Measurements from ENCODE around the gene RNF31. TPM values are rescaled to one million over a fixed set of nuclear protein-coding genes. Genes with fewer than 3 reads are reported as not detected.
"Not testable (repeated sequence)": the region's sequence is repeated elsewhere in the genome, so short reads cannot be mapped to it uniquely, and the experiment has no call there.

RNF31 gene
- total RNA-seq, 1 donor from 2014 or later = 77.5 TPM

DNA sequence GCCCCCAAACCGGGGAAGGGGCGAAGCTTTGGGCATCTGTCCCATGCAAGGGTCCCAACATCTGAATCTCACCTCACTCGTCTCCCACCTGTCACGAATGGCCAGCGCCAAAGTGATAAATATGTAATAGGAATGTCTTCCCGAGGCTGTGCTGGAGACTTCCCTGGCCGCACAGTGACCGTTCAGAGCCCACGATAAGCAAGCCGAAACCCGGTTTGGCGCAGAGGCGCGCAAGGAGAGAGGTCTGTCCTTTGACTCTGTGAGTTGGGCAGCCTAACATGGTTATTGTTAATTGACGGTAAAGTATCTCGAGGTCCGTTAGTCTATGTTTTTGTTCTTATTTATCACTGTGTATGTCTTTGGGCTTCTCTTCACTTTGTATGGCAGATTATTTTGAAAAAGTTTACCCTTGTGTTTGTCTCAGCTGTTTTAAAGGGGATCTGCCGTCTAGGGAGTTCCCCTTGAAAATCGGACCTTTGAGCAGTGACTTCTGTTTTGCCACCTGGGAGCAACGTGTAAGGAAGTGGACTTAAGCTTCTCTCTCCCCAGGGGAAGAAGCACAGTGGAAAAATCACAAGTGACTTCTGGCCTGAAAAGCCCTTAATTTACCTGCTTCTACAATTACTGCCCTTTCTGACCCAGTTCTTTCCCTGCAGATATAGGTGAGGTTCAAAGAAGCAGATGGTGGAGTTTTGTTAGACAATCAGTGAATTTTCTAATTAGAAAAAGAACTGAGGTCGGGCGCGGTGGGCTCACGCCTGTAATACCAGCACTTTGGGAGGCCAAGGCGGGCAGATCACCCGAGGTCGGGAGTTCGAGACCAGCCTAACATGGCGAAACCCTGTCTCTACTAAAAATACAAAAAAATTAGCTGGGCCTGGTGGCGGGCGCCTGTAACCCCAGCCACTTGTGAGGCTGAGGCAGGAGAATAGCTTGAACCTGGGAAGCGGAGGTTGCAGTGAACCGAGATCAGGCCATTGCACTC is 49.1 kb downstream of the RNF31 start:
- no peak for DNase-seq (ENCODE audit: extremely low read depth, low read depth, low spot score)

DNA sequence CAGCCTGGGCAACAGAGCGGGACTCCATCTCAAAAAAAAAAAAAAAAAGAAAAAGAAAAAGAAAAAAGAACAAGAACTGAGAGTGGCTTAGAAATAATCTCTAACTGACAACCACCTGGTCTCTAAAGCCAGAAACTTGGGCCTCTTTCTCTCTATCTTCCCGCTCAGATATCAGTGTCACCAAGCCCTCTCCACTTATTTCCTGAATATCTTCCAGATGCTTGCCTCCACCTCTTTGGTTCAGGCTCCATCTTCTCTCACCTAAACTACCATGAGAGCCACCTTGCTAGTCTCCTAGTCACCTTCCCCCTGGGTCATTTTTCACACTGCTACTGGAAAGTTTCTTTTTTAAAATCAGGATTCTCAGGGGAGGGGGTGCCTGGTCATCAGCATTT is 49.8 kb downstream of the RNF31 start:
- DNase-seq (ENCODE audit: extremely low read depth, low read depth, low spot score) = no peak

DNA sequence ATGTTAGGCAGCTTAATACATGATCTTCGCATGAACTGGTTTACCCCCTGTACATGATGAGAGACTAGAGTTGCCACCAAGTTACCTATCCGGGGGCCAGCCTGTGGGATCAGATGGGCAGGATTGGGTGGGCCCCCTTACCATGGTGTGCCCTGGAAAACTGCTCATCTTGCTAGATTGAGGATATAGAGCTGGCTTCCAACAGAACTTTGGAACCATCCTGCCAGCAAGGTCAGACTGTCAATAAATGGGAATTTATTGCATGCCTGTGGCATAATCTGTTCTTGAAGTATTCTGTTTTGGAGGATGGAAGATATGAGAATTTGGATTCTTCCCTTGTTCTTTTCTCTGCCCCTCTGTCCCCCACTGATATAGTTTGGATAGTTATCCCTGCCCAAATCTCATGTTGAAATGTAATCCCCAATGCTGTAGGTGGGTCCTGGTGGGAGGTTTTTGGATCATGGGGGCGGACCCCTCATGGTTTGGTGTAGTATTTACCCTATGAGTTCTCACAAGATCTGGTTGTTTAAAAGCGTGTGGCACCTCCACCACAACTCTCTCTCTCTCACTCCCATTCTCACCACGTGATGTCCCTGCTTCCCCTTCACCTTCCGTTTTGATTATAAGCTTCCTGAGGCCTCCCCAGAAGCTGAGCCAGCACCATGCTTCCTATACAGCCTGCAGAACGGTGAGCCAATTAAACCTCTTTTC is 51.7 kb downstream of the RNF31 start:
- no peak for DNase-seq (ENCODE audit: extremely low read depth, low read depth, low spot score)

DNA sequence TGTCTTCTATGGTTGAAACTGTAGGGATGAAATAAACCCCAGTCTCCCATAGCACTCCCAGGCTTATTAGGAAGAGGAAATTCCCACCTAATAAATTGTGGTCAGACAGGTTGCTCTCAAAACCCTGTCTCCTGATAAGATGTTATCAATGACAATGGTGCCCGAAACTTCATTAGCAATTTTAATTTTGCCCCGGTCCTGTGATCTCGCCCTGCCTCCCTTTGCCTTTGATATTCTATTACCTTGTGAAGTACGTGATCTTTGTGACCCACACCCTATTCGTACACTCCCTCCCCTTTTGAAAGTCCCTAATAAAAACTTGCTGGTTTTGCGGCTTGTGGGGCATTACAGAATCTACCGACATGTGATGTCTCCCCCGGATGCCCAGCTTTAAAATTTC is 55.2 kb downstream of the RNF31 start:
- not testable (repeated sequence) for DNase-seq (ENCODE audit: extremely low read depth, low read depth, low spot score)

DNA sequence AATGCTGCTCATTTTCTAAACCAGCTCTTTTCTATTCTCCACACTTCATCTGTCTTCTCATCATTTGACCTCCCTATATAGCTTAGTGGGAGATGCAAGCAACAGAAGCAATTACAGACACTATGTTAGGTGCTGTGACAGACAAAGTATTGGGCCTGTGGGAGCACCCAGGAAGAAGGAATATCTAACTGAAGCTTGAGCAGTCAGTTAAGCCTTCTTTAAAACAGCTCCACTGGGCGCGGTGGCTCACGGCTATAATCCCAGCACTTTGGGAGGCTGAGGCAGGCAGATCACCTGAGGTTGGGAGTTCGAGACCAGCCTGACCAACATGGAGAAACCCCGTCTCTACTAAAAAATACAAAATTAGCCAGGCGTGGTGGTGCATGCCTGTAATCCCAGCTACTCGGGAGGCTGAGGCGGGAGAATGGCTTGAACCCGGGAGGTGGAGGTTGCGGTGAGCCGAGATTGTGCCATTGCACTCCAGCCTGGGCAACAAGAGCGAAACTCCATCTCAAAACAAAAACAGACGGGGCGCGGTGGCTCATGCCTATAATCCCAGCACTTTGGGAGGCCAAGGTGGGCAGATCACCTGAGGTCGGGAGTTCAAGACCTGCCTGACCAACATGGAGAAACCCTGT is 56.1 kb downstream of the RNF31 start:
- not testable (repeated sequence) for DNase-seq (ENCODE audit: extremely low read depth, low read depth, low spot score)

DNA sequence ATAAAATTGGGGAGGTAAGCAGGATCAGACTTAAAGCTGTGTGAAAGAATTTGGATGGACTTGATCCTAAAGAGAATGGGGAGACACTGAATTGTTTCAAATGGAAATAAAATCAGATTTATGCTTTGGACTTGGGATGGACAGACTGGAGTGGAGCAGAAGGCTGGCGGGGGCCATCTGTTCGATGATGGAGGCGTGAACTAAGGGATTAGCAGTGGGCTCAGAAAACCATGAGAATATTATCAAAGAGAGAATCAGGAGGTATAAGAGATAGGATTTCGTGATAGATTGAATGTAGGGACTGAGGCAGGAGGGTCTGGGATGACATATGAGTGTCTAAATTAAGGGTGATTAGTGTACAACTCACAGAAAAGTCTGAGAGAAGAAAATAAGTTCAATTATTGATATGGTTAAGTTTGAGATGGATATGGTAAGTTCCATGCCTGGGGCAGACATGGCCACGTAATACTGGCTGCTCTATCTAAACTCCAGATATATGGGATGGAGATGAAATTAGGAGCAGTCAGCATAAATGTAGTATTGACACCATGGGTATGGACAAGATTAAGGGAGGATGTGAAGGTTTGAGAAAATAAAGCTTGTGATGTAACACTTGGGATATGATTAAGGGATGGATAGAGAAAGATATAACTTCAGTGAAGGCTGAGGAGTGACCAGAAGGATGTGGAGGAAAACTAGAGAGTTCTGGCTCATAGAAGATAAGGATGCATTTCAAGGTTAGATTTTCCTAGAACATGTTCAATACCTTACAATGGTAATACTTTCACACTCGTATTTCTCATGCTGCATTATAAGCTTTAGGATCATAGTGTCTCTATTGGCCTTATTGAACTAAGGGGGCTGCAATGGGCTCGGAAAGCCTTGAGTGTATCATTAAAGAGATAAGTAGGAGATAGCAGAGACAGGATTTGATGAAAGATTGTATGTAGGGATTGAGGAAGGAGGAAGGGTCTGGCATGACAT is 57.2 kb downstream of the RNF31 start:
- no peak for DNase-seq (ENCODE audit: extremely low read depth, low read depth, low spot score)

DNA sequence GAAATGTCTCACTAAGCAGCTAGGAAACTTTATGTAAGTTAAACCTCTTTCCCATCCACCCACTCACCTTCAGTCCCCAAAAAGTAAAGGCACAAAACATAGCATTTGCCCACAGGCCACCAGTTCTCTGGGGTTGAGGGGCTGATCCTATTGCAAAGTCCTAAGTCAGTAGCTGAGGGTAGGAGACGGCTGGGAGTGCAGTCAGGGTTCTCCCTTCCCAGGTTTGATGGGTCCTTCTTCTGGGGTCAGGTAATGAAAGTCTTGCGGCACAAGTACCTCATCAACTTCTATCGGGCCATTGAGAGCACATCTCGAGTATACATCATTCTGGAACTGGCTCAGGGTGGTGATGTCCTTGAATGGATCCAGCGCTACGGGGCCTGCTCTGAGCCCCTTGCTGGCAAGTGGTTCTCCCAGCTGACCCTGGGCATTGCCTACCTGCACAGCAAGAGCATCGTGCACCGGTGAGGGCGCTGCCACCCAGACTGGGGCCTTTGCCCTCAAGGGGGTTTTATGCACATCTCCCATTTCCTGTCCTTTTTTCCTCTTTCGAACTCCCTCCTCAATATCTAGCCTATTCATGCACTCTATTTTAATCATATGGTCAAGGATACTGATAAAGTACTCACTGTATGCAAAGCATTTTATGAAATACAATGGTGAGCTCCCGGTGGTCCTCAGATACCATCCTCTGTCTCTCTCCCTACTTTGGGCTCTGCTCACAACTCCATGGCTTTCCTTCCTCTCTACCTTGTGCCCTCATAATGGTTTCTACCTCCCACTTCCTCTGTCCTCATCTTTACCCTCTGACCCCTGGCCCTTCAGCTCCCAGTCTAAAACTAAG is 59.2 kb downstream of the RNF31 start:
- DNase-seq (ENCODE audit: extremely low read depth, low read depth, low spot score) = no peak

DNA sequence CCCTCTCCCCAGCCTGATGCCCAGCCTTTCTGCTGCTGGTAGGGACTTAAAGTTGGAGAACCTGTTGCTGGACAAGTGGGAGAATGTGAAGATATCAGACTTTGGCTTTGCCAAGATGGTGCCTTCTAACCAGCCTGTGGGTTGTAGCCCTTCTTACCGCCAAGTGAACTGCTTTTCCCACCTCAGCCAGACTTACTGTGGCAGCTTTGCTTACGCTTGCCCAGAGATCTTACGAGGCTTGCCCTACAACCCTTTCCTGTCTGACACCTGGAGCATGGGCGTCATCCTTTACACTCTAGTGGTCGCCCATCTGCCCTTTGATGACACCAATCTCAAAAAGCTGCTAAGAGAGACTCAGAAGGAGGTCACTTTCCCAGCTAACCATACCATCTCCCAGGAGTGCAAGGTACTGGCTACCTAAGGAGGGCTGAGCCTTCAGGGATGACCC is 59.8 kb downstream of the RNF31 start:
- DNase-seq (ENCODE audit: extremely low read depth, low read depth, low spot score) = no peak

DNA sequence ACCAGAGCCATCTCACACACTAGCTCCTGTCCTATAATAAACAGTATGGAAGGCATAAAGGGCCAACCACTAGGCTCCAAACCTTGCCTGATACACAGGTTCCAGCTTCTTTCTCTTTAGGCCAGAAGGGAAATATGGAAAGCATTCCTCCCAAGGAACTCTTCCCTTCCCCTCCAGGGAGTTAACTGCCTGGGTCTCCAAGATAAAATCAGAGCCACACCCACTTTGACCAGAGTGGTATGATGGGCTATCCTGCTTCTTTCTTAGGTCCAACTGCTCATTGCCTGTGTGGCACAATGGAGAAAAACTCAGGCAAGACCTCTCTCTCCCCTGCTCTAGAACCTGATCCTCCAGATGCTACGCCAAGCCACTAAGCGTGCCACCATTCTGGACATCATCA is 60.3 kb downstream of the RNF31 start:
- DNase-seq (ENCODE audit: extremely low read depth, low read depth, low spot score) = no peak

Other genes with a start within 250 kb of the RNF31 start
- 24.2 and 46.5 TPM in 2 replicates for gene DHRS4, start 193.7 kb upstream of the RNF31 start, total RNA-seq
- 8.5 and 8.7 TPM in 2 replicates for gene DHRS4L2, start 158.6 kb upstream of the RNF31 start, total RNA-seq
- 0.06 and 0.19 TPM in 2 replicates for gene CARMIL3, start 95.5 kb upstream of the RNF31 start, total RNA-seq
- gene CPNE6, start 75.9 kb upstream of the RNF31 start, total RNA-seq = not detected in 2 replicates
- gene PCK2, start 53.2 kb upstream of the RNF31 start, total RNA-seq = 6.4 and 11.4 TPM in 2 replicates
- 36.4 and 57.0 TPM in 2 replicates for gene DCAF11, start 32.7 kb upstream of the RNF31 start, total RNA-seq
- 0.70 and 4.9 TPM in 2 replicates for gene NRL, start 32.5 kb upstream of the RNF31 start, total RNA-seq
- gene FITM1, start 16.8 kb upstream of the RNF31 start, total RNA-seq = 0.29 TPM in 1 of 2 replicates, not detected in the other
- 235 and 321 TPM in 2 replicates for gene PSME1, start 11.3 kb upstream of the RNF31 start, total RNA-seq
- 12.3 and 16.9 TPM in 2 replicates for gene EMC9, start 5.9 kb upstream of the RNF31 start, total RNA-seq
- 101 and 165 TPM in 2 replicates for gene PSME2, start 888 bp upstream of the RNF31 start, total RNA-seq
- 45.4 and 73.1 TPM in 2 replicates for gene IRF9, start 13.8 kb downstream of the RNF31 start, total RNA-seq
- gene REC8, start 24.6 kb downstream of the RNF31 start, total RNA-seq = 46.3 and 55.0 TPM in 2 replicates
- gene IPO4, start 41.3 kb downstream of the RNF31 start, total RNA-seq = 41.5 and 52.4 TPM in 2 replicates
- gene TM9SF1, start 47.9 kb downstream of the RNF31 start, total RNA-seq = 77.2 and 94.9 TPM in 2 replicates
- not detected in 2 replicates for gene TSSK4, start 58.2 kb downstream of the RNF31 start, total RNA-seq
- gene CHMP4A, start 66.0 kb downstream of the RNF31 start, total RNA-seq = 32.0 and 52.3 TPM in 2 replicates
- 10.2 and 11.2 TPM in 2 replicates for gene MDP1, start 68.6 kb downstream of the RNF31 start, total RNA-seq
- 226 and 248 TPM in 2 replicates for gene NEDD8, start 84.9 kb downstream of the RNF31 start, total RNA-seq
- gene GMPR2, start 85.4 kb downstream of the RNF31 start, total RNA-seq = 51.6 and 94.0 TPM in 2 replicates
- 40.6 and 42.4 TPM in 2 replicates for gene TINF2, start 95.1 kb downstream of the RNF31 start, total RNA-seq
- gene TGM1, start 115.7 kb downstream of the RNF31 start, total RNA-seq = 0.64 and 2.5 TPM in 2 replicates
- gene RABGGTA, start 124.1 kb downstream of the RNF31 start, total RNA-seq = 28.7 and 42.6 TPM in 2 replicates
- gene DHRS1, start 152.3 kb downstream of the RNF31 start, total RNA-seq = 18.0 and 36.1 TPM in 2 replicates
- gene NOP9, start 152.4 kb downstream of the RNF31 start, total RNA-seq = 19.3 and 25.6 TPM in 2 replicates
- 2.0 and 2.5 TPM in 2 replicates for gene CIDEB, start 160.5 kb downstream of the RNF31 start, total RNA-seq
- gene LTB4R2, start 162.6 kb downstream of the RNF31 start, total RNA-seq = 1.8 and 8.4 TPM in 2 replicates
- 5.3 and 7.9 TPM in 2 replicates for gene LTB4R, start 164.0 kb downstream of the RNF31 start, total RNA-seq
- gene ADCY4, start 187.6 kb downstream of the RNF31 start, total RNA-seq = 63.3 and 115 TPM in 2 replicates
- gene RIPK3, start 192.5 kb downstream of the RNF31 start, total RNA-seq = 1.3 and 2.6 TPM in 2 replicates
- 24.3 and 42.5 TPM in 2 replicates for gene NFATC4, start 220.7 kb downstream of the RNF31 start, total RNA-seq

Measured in glomerular endothelial cell (primary cell).